Keratinocyte (primary cell): ENCODE measurements around the gene USP53. TPM values are rescaled to one million over a fixed set of nuclear protein-coding genes. Genes with fewer than 3 reads are reported as not detected.

ENCODE experiments used
- DNase-seq: peaks from one replicate; pipeline ENCODE4 v3.0.0-alpha.2; 2011; ENCODE audit warnings: low read depth, missing footprints, low spot score
- FAIRE-seq: peaks from 2 replicates; lab custom pipeline; 2011; peaks lifted over from hg19 to GRCh38; lab: Jason Lieb, UNC
- H2AFZ ChIP-seq: 2 replicates; pipeline ENCODE4 v1.6.0; 2012; ENCODE audit warnings: low read length, control low read depth, inconsistent platforms; ENCODE audit not compliant: control insufficient read depth
- H3K27ac ChIP-seq: 2 replicates; pipeline ENCODE4 v1.5.1; 2011; ENCODE audit warnings: low read length; ENCODE audit not compliant: control insufficient read depth, insufficient read depth
- H3K27me3 ChIP-seq: 3 replicates; pipeline ENCODE4 v1.6.0; 2011; ENCODE audit warnings: low read length; ENCODE audit not compliant: control insufficient read depth, insufficient read depth; ENCODE audit errors: extremely low read depth
- H3K36me3 ChIP-seq, 2 experiments: 2 replicates in 1 of 2; 3 replicates in 1 of 2; pipeline ENCODE4 v1.5.1; 2011; ENCODE audit warnings: low read length in 2 of 2, mild to moderate bottlenecking in 1 of 2; ENCODE audit not compliant: control insufficient read depth in 2 of 2, insufficient read depth in 2 of 2; ENCODE audit errors: extremely low read depth in 1 of 2
- H3K4me1 ChIP-seq: 3 replicates; pipeline ENCODE4 v1.5.1; 2011; ENCODE audit warnings: low read length; ENCODE audit not compliant: control insufficient read depth, insufficient read depth; ENCODE audit errors: extremely low read depth
- H3K4me2 ChIP-seq: 3 replicates; pipeline ENCODE4 v1.6.0; 2011; ENCODE audit warnings: low read depth, low read length; ENCODE audit not compliant: control insufficient read depth, insufficient read depth; ENCODE audit errors: extremely low read depth
- H3K4me3 ChIP-seq, 3 experiments: fragments of 200-600 bp in 1 of 3; sonication (generic) in 1 of 3; 2 replicates in 2 of 3; 3 replicates in 1 of 3; pipeline ENCODE4 v1.5.1; 2011 to 2016; ENCODE audit warnings: low read length in 3 of 3, mild to moderate bottlenecking in 3 of 3, control low read depth in 2 of 3, inconsistent platforms in 1 of 3, low read depth in 1 of 3, mixed read lengths in 1 of 3, mixed run types in 1 of 3, moderate library complexity in 1 of 3; ENCODE audit not compliant: control insufficient read depth in 2 of 3, insufficient read depth in 2 of 3; ENCODE audit errors: extremely low read depth in 1 of 3
- H3K79me2 ChIP-seq: 2 replicates; pipeline ENCODE4 v1.6.0; 2012; ENCODE audit warnings: low read length; ENCODE audit not compliant: control insufficient read depth, insufficient read depth
- H3K9ac ChIP-seq: 3 replicates; pipeline ENCODE4 v1.6.0; 2011; ENCODE audit warnings: low read length; ENCODE audit not compliant: control insufficient read depth, insufficient read depth; ENCODE audit errors: extremely low read depth
- H3K9me1 ChIP-seq: 3 replicates; pipeline ENCODE4 v1.6.0; 2011; ENCODE audit warnings: low read length; ENCODE audit not compliant: control insufficient read depth, insufficient read depth; ENCODE audit errors: extremely low read depth
- H3K9me3 ChIP-seq: 2 replicates; pipeline ENCODE4 v1.5.1; 2012; ENCODE audit warnings: low read depth, low read length; ENCODE audit not compliant: control insufficient read depth
- H4K20me1 ChIP-seq: 3 replicates; pipeline ENCODE4 v1.6.0; 2011; ENCODE audit warnings: low read length; ENCODE audit not compliant: control insufficient read depth, insufficient read depth; ENCODE audit errors: extremely low read depth
- EZH2 ChIP-seq: IDR thresholded peaks from one replicate; pipeline ENCODE4 v1.6.1; 2012; ENCODE audit warnings: inconsistent platforms, mild to moderate bottlenecking, low read length, moderate library complexity
- dilution Hi-C: fragments of 300-500 bp; cut with MboI; formaldehyde crosslinking; loops from one replicate; pipeline ENCODE4 v1.7.0; 2020; ENCODE audit warnings: low sequenced_read_pairs; ENCODE audit not compliant: extremely low pct_ligation_motif_present
- polyA plus RNA-seq, 5 experiments: library from polyadenylated mRNA; depleted of rRNA in 3 of 5; stranded (reverse) in 3 of 5; stranded (forward) in 1 of 5; unstranded in 1 of 5; fragments of >200 nt; gene quantifications; 1 replicate in 1 of 5; 2 replicates in 3 of 5; 3 replicates in 1 of 5; pipeline versions ENCODE4 v1.2.1 to v1.2.3, GENCODE V29; 2011 to 2012; ENCODE audit warnings: missing spikeins in 2 of 5, low read depth in 1 of 5, low replicate concordance in 1 of 5
- TF ChIP-seq, protein P1 (sequence below), 3 experiments: IDR thresholded peaks in 1 of 3; conservative IDR thresholded peaks in 1 of 3; optimal IDR thresholded peaks in 1 of 3; 2 replicates in 2 of 3; 3 replicates in 1 of 3; pipeline versions ENCODE3 to v1.5.1; 2011; ENCODE audit warnings: low read length in 3 of 3, mild to moderate bottlenecking in 3 of 3, moderate library complexity in 2 of 3, control low read depth in 1 of 3, inconsistent platforms in 1 of 3; ENCODE audit not compliant: insufficient read depth in 2 of 3; ENCODE audit errors: extremely low read depth in 1 of 3

Gene USP53
- polyA plus RNA-seq, 1 donor (not counting 4 experiments of a cell fraction or from before 2014, with no cell fraction given) = 29.0 TPM

DNA sequence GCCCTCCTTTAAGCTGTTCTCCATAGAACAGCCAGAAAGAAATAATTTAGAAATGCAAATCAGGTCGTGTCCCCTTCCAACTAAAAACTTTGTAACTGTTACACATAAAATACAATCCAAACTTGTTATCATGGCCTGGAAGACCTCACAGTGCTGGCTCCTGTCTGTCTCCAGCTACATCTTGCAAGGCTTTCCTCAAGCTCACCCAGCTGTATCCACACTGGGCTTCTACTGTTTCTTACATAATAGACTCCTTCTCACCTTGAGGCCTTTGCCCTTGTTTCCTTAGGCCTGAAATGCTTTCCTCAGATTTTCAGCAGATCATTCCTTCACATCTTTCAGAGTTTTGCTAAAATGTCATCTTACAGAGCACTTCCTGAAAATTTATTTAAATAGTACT, 33.5 kb upstream of the USP53 start:
- no peaks in the 10 kb centered on the region for H3K27me3 ChIP-seq
- no peaks in the 10 kb centered on the region for H3K4me1 ChIP-seq
- no peaks in the 10 kb centered on the region for H3K9me3 ChIP-seq
- no peak overlapping the region for H2AFZ ChIP-seq
- no peaks in the 10 kb centered on the region for H3K36me3 ChIP-seq
- H3K4me3 ChIP-seq = no peak overlapping the region
- TF ChIP-seq, protein P1, sequence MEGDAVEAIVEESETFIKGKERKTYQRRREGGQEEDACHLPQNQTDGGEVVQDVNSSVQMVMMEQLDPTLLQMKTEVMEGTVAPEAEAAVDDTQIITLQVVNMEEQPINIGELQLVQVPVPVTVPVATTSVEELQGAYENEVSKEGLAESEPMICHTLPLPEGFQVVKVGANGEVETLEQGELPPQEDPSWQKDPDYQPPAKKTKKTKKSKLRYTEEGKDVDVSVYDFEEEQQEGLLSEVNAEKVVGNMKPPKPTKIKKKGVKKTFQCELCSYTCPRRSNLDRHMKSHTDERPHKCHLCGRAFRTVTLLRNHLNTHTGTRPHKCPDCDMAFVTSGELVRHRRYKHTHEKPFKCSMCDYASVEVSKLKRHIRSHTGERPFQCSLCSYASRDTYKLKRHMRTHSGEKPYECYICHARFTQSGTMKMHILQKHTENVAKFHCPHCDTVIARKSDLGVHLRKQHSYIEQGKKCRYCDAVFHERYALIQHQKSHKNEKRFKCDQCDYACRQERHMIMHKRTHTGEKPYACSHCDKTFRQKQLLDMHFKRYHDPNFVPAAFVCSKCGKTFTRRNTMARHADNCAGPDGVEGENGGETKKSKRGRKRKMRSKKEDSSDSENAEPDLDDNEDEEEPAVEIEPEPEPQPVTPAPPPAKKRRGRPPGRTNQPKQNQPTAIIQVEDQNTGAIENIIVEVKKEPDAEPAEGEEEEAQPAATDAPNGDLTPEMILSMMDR (optimal IDR thresholded peaks at IDR 0.05 in 1 of 3, IDR thresholded peaks at IDR 0.05 in 1 of 3, conservative IDR thresholded peaks at IDR 0.05 in 1 of 3; ENCODE audit: extremely low read depth in 1 of 3, insufficient read depth in 2 of 3, low read length in 3 of 3) = no peak
- TF ChIP-seq EZH2 = no peak
- no peak overlapping the region for H3K27ac ChIP-seq
- H3K79me2 ChIP-seq = no peaks in the 10 kb centered on the region
- dilution Hi-C loops = no loop called here
- H3K9me1 ChIP-seq = no peaks in the 10 kb centered on the region
- no peak for DNase-seq
- no peak overlapping the region for H3K9ac ChIP-seq
- H3K4me2 ChIP-seq = no peak overlapping the region
- FAIRE-seq = no peak
- no peaks in the 10 kb centered on the region for H4K20me1 ChIP-seq

DNA sequence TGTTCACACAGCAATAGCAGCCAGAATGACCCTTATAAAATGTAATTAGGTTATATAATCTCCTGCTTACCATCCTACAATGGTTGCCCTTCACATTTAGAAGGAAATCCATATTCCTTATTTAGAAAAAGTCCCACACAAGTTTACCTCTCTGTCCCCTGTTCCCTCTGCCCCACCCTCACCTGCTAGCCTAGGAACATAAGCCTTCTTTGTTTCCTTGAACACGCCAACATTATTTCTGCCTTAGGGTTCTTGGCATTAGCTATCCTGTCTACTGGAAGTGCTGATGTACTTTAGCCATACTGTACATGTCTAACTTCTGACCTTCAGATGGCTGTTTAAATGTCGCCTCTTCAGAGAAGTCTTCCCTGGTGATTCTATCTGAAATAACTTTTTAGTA, 28.4 kb upstream of the USP53 start:
- no peak overlapping the region for H3K9ac ChIP-seq
- dilution Hi-C loops = no loop called here
- H3K27ac ChIP-seq = no peak overlapping the region
- TF ChIP-seq EZH2 = no peak
- TF ChIP-seq, protein P1 (optimal IDR thresholded peaks at IDR 0.05 in 1 of 3, IDR thresholded peaks at IDR 0.05 in 1 of 3, conservative IDR thresholded peaks at IDR 0.05 in 1 of 3; ENCODE audit: extremely low read depth in 1 of 3, insufficient read depth in 2 of 3, low read length in 3 of 3) = no peak
- H4K20me1 ChIP-seq = no peaks in the 10 kb centered on the region
- H3K4me3 ChIP-seq = no peak overlapping the region
- no peaks in the 10 kb centered on the region for H3K9me1 ChIP-seq
- DNase-seq (no peak), FAIRE-seq (no peak)
- H2AFZ ChIP-seq = no peak overlapping the region
- H3K36me3 ChIP-seq = no peaks in the 10 kb centered on the region
- no peaks in the 10 kb centered on the region for H3K27me3 ChIP-seq
- no peak overlapping the region for H3K4me2 ChIP-seq
- peaks cover 2% of the 10 kb centered on the region for H3K4me1 ChIP-seq
- H3K9me3 ChIP-seq = no peaks in the 10 kb centered on the region
- H3K79me2 ChIP-seq = no peaks in the 10 kb centered on the region
